IMR-90 (cell line): ENCODE results near the gene DTNA. TPM values are rescaled to one million over a fixed set of nuclear protein-coding genes. Genes with fewer than 3 reads are reported as not detected.

Experiments
- ATAC-seq: fragments of 200-7000 bp; cut with Tn5 transposase; 2 replicates; pipeline ENCODE4 v1.9.1; 2020; ENCODE audit warnings: low read depth, mild to moderate bottlenecking, moderate library complexity
- BruUV-seq: library from RNA; stranded (reverse); fragments of 400-500 nt; replicated peaks from 2 replicates; lab custom pipeline; 2021; lab: Mats Ljungman, UMichigan
- CTCF ChIA-PET: fragments of 300-600 bp; formaldehyde crosslinking; extraction: SDS; loops from one replicate; lab custom pipeline; 2021; ENCODE audit warnings: antibody characterized with exemption; lab: Yijun Ruan, JAX
- POLR2A ChIA-PET: fragments of 300-600 bp; sonication (Branson Sonifier 250); formaldehyde crosslinking; loops from one replicate; lab custom pipeline; 2022; ENCODE audit warnings: antibody characterized with exemption; ENCODE audit not compliant: unreplicated experiment; lab: Charles Lee
- DNase-seq: peaks from one replicate; pipeline ENCODE4 v3.0.0; 2013
- H2AFZ ChIP-seq: replicated peaks from 2 replicates; pipeline ENCODE3; 2013; ENCODE audit warnings: low read length, mild to moderate bottlenecking; ENCODE audit not compliant: poor library complexity
- H2AK5ac ChIP-seq: 2 replicates; pipeline ENCODE4 v1.6.1; 2013; ENCODE audit warnings: low read depth, low read length, inconsistent platforms
- H2AK9ac ChIP-seq: replicated peaks from 2 replicates; pipeline ENCODE3; 2013; ENCODE audit warnings: mild to moderate bottlenecking, low read depth, low read length, moderate library complexity; ENCODE audit not compliant: poor library complexity
- H2BK120ac ChIP-seq: 2 replicates; pipeline ENCODE4 v1.6.1; 2013; ENCODE audit warnings: low read depth, low read length, inconsistent platforms
- H2BK15ac ChIP-seq: 3 replicates; pipeline ENCODE4 v1.6.1; 2013; ENCODE audit warnings: low read depth, low read length, inconsistent platforms
- H2BK20ac ChIP-seq: 2 replicates; pipeline ENCODE4 v1.6.1; 2013; ENCODE audit warnings: low read depth, mild to moderate bottlenecking, inconsistent platforms, low read length, moderate library complexity
- H2BK5ac ChIP-seq: 2 replicates; pipeline ENCODE4 v1.6.1; 2013; ENCODE audit warnings: mild to moderate bottlenecking, low read depth, low read length, inconsistent platforms; ENCODE audit not compliant: poor library complexity, severe bottlenecking
- H3K14ac ChIP-seq: replicated peaks from 2 replicates; pipeline ENCODE4 v1.6.1; 2013; ENCODE audit warnings: low read depth, low read length, inconsistent platforms
- H3K18ac ChIP-seq: 2 replicates; pipeline ENCODE4 v1.6.1; 2013; ENCODE audit warnings: low read depth, low read length, control low read depth
- H3K23ac ChIP-seq: 2 replicates; pipeline ENCODE4 v1.6.1; 2013; ENCODE audit warnings: low read depth, low read length, inconsistent platforms
- H3K27ac ChIP-seq: 2 replicates; pipeline ENCODE4 v1.5.1; 2013; ENCODE audit warnings: mild to moderate bottlenecking, control low read depth, low read length; ENCODE audit not compliant: insufficient read depth
- H3K27me3 ChIP-seq: 2 replicates; pipeline ENCODE4 v1.6.1; 2013; ENCODE audit warnings: low read length; ENCODE audit not compliant: control insufficient read depth, insufficient read depth
- H3K36me3 ChIP-seq: 2 replicates; pipeline ENCODE4 v1.6.1; 2013; ENCODE audit warnings: low read length, mixed read lengths; ENCODE audit not compliant: control insufficient read depth, insufficient read depth
- H3K4ac ChIP-seq: 2 replicates; pipeline ENCODE4 v1.6.1; 2013; ENCODE audit warnings: low read depth, low read length, inconsistent platforms
- H3K4me1 ChIP-seq: 2 replicates; pipeline ENCODE4 v1.6.1; 2013; ENCODE audit warnings: low read length, mixed read lengths; ENCODE audit not compliant: control insufficient read depth, insufficient read depth
- H3K4me2 ChIP-seq: 2 replicates; pipeline ENCODE4 v1.6.1; 2013; ENCODE audit warnings: low read depth, mild to moderate bottlenecking, control low read depth, low read length, moderate library complexity
- H3K4me3 ChIP-seq: 2 replicates; pipeline ENCODE4 v1.5.1; 2013; ENCODE audit warnings: low read depth, mild to moderate bottlenecking, control low read depth, low read length, moderate library complexity; ENCODE audit not compliant: insufficient read depth
- H3K56ac ChIP-seq: 2 replicates; pipeline ENCODE4 v1.6.1; 2013; ENCODE audit warnings: low read length, inconsistent platforms; ENCODE audit not compliant: insufficient read depth; ENCODE audit errors: extremely low read depth
- H3K79me1 ChIP-seq, 2 experiments: 2 replicates each; pipeline ENCODE4 v1.6.1; 2013; ENCODE audit warnings: low read length in 2 of 2, inconsistent platforms in 1 of 2, low read depth in 1 of 2
- H3K9ac ChIP-seq: 2 replicates; pipeline ENCODE4 v1.6.1; 2013; ENCODE audit warnings: low read depth, low read length, control low read depth
- H3K9me1 ChIP-seq: 2 replicates; pipeline ENCODE4 v1.6.1; 2013; ENCODE audit warnings: low read length, inconsistent platforms; ENCODE audit not compliant: insufficient read depth
- H3K9me3 ChIP-seq: 2 replicates; pipeline ENCODE4 v1.6.1; 2013; ENCODE audit warnings: low read length; ENCODE audit not compliant: control insufficient read depth, insufficient read depth
- H4K20me1 ChIP-seq: 2 replicates; pipeline ENCODE4 v1.6.1; 2013; ENCODE audit warnings: low read length, inconsistent platforms; ENCODE audit not compliant: insufficient read depth
- H4K5ac ChIP-seq: 2 replicates; pipeline ENCODE4 v1.6.1; 2013; ENCODE audit warnings: mild to moderate bottlenecking, low read depth, low read length, control low read depth
- H4K8ac ChIP-seq, 2 experiments: 2 replicates each; pipeline ENCODE4 v1.6.1; 2013; ENCODE audit warnings: low read depth in 2 of 2, low read length in 2 of 2, control low read depth in 1 of 2, inconsistent platforms in 1 of 2
- H4K91ac ChIP-seq: 2 replicates; pipeline ENCODE4 v1.6.1; 2013; ENCODE audit warnings: low read depth, low read length, inconsistent platforms; ENCODE audit not compliant: insufficient read depth
- ELK1 ChIP-seq: fragments of 150-350 bp; IDR thresholded peaks from 2 replicates; pipeline ENCODE4 v1.6.1; 2016; ENCODE audit warnings: low read depth, mild to moderate bottlenecking, low read length, moderate library complexity, borderline replicate concordance
- FOS ChIP-seq: fragments of 150-350 bp; IDR thresholded peaks from 2 replicates; pipeline ENCODE4 v1.6.1; 2016; ENCODE audit warnings: low read depth, low read length
- MAFK ChIP-seq: IDR thresholded peaks from 2 replicates; pipeline ENCODE4 v1.6.1; 2012; ENCODE audit warnings: low read depth, low read length, improper control_type of control experiment
- MAZ ChIP-seq: IDR thresholded peaks from 2 replicates; pipeline ENCODE4 v1.6.1; 2012; ENCODE audit warnings: low read depth, mild to moderate bottlenecking, low read length, improper control_type of control experiment, moderate library complexity, borderline replicate concordance
- MXI1 ChIP-seq: IDR thresholded peaks from 2 replicates; pipeline ENCODE4 v1.6.1; 2012; ENCODE audit warnings: low read depth, mild to moderate bottlenecking, low read length, moderate library complexity, borderline replicate concordance
- NFE2L2 ChIP-seq: fragments of 150-350 bp; IDR thresholded peaks from 2 replicates; pipeline ENCODE4 v1.6.1; 2016; ENCODE audit warnings: low read depth, mild to moderate bottlenecking, low read length
- POLR2A ChIP-seq: IDR thresholded peaks from 2 replicates; pipeline ENCODE4 v1.6.1; 2012; ENCODE audit warnings: mild to moderate bottlenecking, low read depth, low read length
- RAD21 ChIP-seq: IDR thresholded peaks from 2 replicates; pipeline ENCODE4 v1.6.1; 2012; ENCODE audit warnings: low read length, improper control_type of control experiment
- RCOR1 ChIP-seq: IDR thresholded peaks from 2 replicates; pipeline ENCODE4 v1.6.1; 2012; ENCODE audit warnings: mild to moderate bottlenecking, low read length, improper control_type of control experiment; ENCODE audit not compliant: insufficient replicate concordance
- SMC3 ChIP-seq: fragments of 150-350 bp; IDR thresholded peaks from 2 replicates; pipeline ENCODE4 v1.6.1; 2016; ENCODE audit warnings: low read depth, mild to moderate bottlenecking, antibody characterized with exemption, low read length, moderate library complexity
- USF2 ChIP-seq: fragments of 150-350 bp; IDR thresholded peaks from 2 replicates; pipeline ENCODE4 v1.6.1; 2017; ENCODE audit warnings: mild to moderate bottlenecking, antibody characterized with exemption, low read length, low read depth
- WGBS, 2 experiments: methylation state at CpG; one replicate each; pipeline versions ENCODE4 v1.1.5 to v1.1.7; 2013; ENCODE audit warnings: missing lambda C conversion rate in 2 of 2; ENCODE audit not compliant: insufficient read length in 1 of 2; ENCODE audit errors: extremely low coverage in 2 of 2; 5-methylcytosine and 5-hydroxymethylcytosine counted together
- dilution Hi-C: fragments of 300-500 bp; cut with HindIII; formaldehyde crosslinking; loops from one replicate; pipeline ENCODE4 v1.14.3; 2018; ENCODE audit warnings: low sequenced_read_pairs; ENCODE audit not compliant: unreplicated experiment
- in situ Hi-C: fragments of 300-500 bp; cut with MboI; formaldehyde crosslinking; loops from 3 replicates; pipeline ENCODE4 v1.14.3; 2019; ENCODE audit warnings: low sequenced_read_pairs, inconsistent platforms, mixed read lengths
- intact Hi-C: fragments of 100-400 bp; cut with micrococcal nuclease; formaldehyde crosslinking; loops from 2 replicates; pipeline ENCODE4 v1.10.0; 2022
- polyA plus RNA-seq, 3 experiments: library from polyadenylated mRNA; depleted of rRNA; stranded (reverse); fragments of >200 nt; gene quantifications; 2 replicates each; pipeline ENCODE4 v1.2.3, GENCODE V29; 2012; ENCODE audit warnings: low replicate concordance in 1 of 3
- total RNA-seq: library from RNA; depleted of rRNA; stranded (reverse); fragments of >200 nt; gene quantifications from 2 replicates; pipeline ENCODE4 v1.2.3, GENCODE V29; 2012

Gene DTNA
- total and polyA plus RNA-seq, 2 of the 4 experiments (the other 2 are of a cell fraction) = 9.5 to 10.8 TPM

GRCh38 chr18:34740724-34741123, 30.6 kb downstream of the DTNA start:
- no peak overlapping the region for H3K27ac ChIP-seq

More at GRCh38 chr18:34740724-34741123, 30.6 kb downstream of the DTNA start:
- H4K20me1 ChIP-seq = no peaks in the 10 kb centered on the region
- no peak overlapping the region for H2BK20ac ChIP-seq
- no peak overlapping the region for H2AK5ac ChIP-seq
- H2AFZ ChIP-seq = no peak overlapping the region
- no peak overlapping the region for H4K91ac ChIP-seq
- H3K79me1 ChIP-seq = no peaks in the 10 kb centered on the region
- no peak overlapping the region for H4K5ac ChIP-seq
- H2BK120ac ChIP-seq = no peak overlapping the region
- H3K56ac ChIP-seq = no peak overlapping the region
- H3K4me2 ChIP-seq = no peak overlapping the region
- no peaks in the 10 kb centered on the region for H3K4me1 ChIP-seq
- intact Hi-C loops (no loop called here), dilution Hi-C loops (no loop called here), in situ Hi-C loops (no loop called here)
- H3K9me3 ChIP-seq = no peaks in the 10 kb centered on the region
- no peak overlapping the region for H3K9ac ChIP-seq
- H4K8ac ChIP-seq = no peak overlapping the region
- no peak overlapping the region for H3K18ac ChIP-seq
- H3K4me3 ChIP-seq = no peak overlapping the region
- no peak for ATAC-seq
- H2AK9ac ChIP-seq = no peak overlapping the region
- no peak overlapping the region for H3K23ac ChIP-seq
- ChIA-PET CTCF (interaction anchor here (0.7 kb wide), 1 partner anchor 23 kb away, joined by 4 read pairs; no protein-coding TSS in a partner anchor), POLR2A (no interaction called here)
- BruUV-seq = no TSS peak
- no peak for TF ChIP-seq MAFK
- TF ChIP-seq SMC3 = no peak
- no peak for TF ChIP-seq NFE2L2
- no peak for TF ChIP-seq USF2
- TF ChIP-seq ELK1 = no peak
- no peak for TF ChIP-seq MXI1
- TF ChIP-seq RAD21 = no peak
- no peak for TF ChIP-seq RCOR1
- no peak for TF ChIP-seq POLR2A
- TF ChIP-seq FOS = no peak
- no peak for TF ChIP-seq MAZ
- H3K9me1 ChIP-seq = no peaks in the 10 kb centered on the region
- H3K14ac ChIP-seq = no peak overlapping the region
- no peaks in the 10 kb centered on the region for H3K36me3 ChIP-seq
- WGBS, 2 experiments = no CpG with 5 or more reads among the region's 3 CpGs
- no peak overlapping the region for H2BK15ac ChIP-seq
- H2BK5ac ChIP-seq = no peak overlapping the region
- H3K27me3 ChIP-seq = no peaks in the 10 kb centered on the region
- H3K4ac ChIP-seq = no peak overlapping the region
- DNase-seq = no peak
